GM13977 (cell line): ENCODE measurements around the gene LRRC1.

Experiments
- DNase-seq: peaks from one replicate; pipeline ENCODE4 v3.0.0; 2012; ENCODE audit warnings: low spot score
- in situ Hi-C: fragments of 300-500 bp; cut with MboI; formaldehyde crosslinking; loops from one replicate; pipeline ENCODE4 v1.12.0; 2022; ENCODE audit warnings: low sequenced_read_pairs, low pct_unique_long_range_greater_than_20kb, mixed read lengths, inconsistent platforms; ENCODE audit not compliant: unreplicated experiment
- TF ChIP-seq, protein P1 (sequence below): IDR thresholded peaks from 2 replicates; pipeline ENCODE4 v1.5.1; 2012; ENCODE audit warnings: mild to moderate bottlenecking, control low read depth; ENCODE audit not compliant: insufficient read depth; ENCODE audit errors: extremely low read depth, missing control alignments

LRRC1 gene

DNA sequence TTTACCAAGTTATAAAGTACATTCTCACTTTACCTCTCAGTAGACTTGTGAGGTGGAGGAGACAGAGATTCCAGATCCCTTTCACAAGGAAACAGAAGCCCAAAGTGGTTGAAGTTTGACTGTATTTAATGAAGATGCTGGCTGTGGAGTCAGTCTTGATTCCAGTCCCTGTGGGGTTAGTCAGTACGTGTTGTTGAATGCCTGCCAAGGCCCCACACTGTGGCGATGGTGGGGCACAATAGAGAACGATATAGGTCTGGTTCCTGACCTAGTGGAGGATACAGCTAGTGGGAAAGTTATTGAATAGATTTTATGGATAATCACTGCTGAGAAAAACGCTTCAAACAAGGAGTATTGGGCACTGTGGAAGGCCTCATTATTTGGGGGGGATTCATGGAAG lies 71.4 kb downstream of the LRRC1 start:
- in situ Hi-C loops, result no loop called here
- TF ChIP-seq, protein P1, sequence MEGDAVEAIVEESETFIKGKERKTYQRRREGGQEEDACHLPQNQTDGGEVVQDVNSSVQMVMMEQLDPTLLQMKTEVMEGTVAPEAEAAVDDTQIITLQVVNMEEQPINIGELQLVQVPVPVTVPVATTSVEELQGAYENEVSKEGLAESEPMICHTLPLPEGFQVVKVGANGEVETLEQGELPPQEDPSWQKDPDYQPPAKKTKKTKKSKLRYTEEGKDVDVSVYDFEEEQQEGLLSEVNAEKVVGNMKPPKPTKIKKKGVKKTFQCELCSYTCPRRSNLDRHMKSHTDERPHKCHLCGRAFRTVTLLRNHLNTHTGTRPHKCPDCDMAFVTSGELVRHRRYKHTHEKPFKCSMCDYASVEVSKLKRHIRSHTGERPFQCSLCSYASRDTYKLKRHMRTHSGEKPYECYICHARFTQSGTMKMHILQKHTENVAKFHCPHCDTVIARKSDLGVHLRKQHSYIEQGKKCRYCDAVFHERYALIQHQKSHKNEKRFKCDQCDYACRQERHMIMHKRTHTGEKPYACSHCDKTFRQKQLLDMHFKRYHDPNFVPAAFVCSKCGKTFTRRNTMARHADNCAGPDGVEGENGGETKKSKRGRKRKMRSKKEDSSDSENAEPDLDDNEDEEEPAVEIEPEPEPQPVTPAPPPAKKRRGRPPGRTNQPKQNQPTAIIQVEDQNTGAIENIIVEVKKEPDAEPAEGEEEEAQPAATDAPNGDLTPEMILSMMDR, result no peak
- no peak for DNase-seq

DNA sequence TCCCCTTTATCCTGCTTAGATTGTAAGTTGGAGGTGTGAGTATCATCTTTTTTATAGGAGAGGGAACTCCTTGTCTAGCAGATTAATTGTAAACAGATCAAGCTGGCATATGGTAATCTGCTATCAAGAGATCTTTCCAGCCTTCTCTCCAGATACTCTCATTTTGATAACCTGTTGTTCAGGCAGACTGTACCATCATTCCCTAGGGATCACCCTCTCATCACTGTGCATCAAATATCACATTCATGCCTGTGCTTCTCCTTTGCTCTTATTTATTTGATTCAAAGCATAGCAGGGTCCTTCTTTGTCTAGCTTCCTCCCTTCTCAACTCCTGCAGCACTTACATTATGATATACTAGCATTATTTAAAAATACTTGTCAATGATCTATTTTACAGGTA lies 73.8 kb downstream of the LRRC1 start:
- no peak for DNase-seq

GRCh38 chr6:53869964-53870363 lies 75.2 kb downstream of the LRRC1 start:
- no peak for DNase-seq
- TF ChIP-seq, protein P1, result no peak
- in situ Hi-C loops, result no loop called here

More for the DNA sequence above, 73.8 kb downstream of the LRRC1 start:
- TF ChIP-seq, protein P1, result no peak
- in situ Hi-C loops, result no loop called here

DNA sequence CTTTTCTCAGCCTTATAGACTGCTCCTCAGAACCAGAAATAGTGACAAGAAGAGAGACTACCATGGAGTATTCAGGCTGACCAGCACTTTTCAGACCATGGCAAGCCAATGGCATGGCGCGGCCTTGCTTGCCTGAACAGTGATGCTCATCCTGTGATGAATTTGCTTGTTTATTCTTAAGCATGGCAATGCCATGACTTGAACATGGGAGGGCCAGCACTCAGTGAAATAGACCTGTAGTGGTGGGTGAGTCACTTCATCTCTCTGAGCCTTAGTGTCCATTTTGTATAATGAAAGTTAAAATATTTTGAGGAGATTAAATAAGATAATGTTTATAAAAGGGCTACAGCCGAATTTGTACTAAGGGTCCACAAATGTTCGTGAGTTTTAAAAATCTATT lies 79.1 kb downstream of the LRRC1 start:
- in situ Hi-C loops, result no loop called here
- TF ChIP-seq, protein P1, result no peak
- no peak for DNase-seq

DNA sequence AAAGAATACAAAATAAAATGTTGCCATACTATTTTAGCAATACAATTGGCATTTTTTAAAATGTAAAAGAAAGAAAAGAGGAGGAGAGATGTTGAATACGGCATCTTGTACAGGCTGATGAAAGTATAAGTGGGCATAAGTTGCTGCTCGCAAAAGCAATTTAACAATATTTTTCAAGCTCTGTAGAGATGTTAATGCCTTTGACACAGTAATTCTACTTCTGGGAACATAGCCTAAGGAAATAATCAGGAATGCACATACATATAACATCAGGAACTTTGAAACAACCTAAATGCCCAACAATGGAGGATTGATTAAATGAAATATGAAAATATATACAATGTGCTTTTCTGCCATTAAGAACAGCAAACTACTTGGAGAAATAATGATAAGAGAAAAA lies 80.2 kb downstream of the LRRC1 start:
- TF ChIP-seq, protein P1, result no peak
- no peak for DNase-seq
- in situ Hi-C loops, result no loop called here

DNA sequence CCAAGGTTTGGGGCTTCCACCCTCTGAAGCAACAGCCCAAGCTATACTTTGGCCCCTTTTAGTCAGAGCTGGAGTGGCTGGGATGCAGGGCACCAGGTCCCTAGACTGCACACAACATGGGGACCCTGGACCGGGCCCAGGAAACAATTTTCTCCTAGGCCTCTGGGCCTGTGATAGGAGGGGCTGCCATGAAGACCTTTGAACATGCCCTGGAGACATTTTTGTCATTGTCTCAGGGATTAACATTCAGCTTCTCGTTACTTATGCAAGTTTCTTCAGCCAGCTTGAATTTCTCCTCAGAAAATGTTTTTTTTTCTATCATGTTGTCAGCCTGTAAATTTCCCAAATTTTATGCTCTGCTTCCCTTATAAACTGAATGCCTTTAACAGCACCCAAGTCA lies 82.3 kb downstream of the LRRC1 start:
- in situ Hi-C loops, result no loop called here
- no peak for DNase-seq
- TF ChIP-seq, protein P1, result no peak

- DNase-seq, result no peak
- in situ Hi-C loops, result no loop called here
- TF ChIP-seq, protein P1, result no peak
Observed at GRCh38 chr6:53878808-53879207, 84.0 kb downstream of the LRRC1 start.
